ENCODE results near the gene RMND1. TPM values are rescaled to one million over a fixed set of nuclear protein-coding genes. Genes with fewer than 3 reads are reported as not detected.
A peak's percentile ranks its signal among the peaks of the same experiment; 100 is the strongest.

The RMND1 gene
- total and polyA plus RNA-seq, 12 donors: 19.1 to 62.4 (median 26.1) TPM

DNA sequence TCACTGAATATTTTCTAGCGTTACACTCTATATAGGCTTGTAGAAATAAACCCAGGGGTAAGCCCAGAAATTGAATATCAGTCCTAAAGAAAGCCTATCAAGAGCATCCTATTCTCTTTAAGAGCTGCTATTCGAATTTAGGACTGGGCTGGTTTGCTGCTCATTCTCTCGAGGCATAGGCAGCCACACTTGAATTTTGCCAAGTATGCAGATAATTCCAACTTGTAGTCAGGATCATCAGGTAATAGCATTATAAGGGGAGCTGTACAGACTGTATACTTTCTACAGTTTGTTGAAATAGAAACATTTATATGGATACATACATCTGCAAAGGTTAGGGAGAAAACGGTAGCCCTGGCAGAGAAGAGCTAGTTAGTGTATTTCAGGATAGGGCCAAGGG, 58.5 kb downstream of the RMND1 start:
- 48 to 61% (median 53%) methylated on average over 4 of the region's 4 CpGs for WGBS, 4 donors
- Histone ChIP-seq H3K4me1 (replicated peaks in 1 of 2) (peaks cover 42 to 63% of the 10 kb centered on the region in 2 donors), H3K36me3 (replicated peaks in 1 of 2) (no peaks in the 10 kb centered on the region), H3K27ac (peak overlapping the region in 2 of 5 donors; percentile 97 to 99), H3K27me3 (no peaks in the 10 kb centered on the region), H3K4me3 (peak overlapping the region in 1 of 4 donors; percentile 91), H3K9me3 (replicated peaks in 1 of 3) (no peaks in the 10 kb centered on the region)
- intact Hi-C loops (cut with DNase I): no loop called here
- TF ChIP-seq, protein P1, sequence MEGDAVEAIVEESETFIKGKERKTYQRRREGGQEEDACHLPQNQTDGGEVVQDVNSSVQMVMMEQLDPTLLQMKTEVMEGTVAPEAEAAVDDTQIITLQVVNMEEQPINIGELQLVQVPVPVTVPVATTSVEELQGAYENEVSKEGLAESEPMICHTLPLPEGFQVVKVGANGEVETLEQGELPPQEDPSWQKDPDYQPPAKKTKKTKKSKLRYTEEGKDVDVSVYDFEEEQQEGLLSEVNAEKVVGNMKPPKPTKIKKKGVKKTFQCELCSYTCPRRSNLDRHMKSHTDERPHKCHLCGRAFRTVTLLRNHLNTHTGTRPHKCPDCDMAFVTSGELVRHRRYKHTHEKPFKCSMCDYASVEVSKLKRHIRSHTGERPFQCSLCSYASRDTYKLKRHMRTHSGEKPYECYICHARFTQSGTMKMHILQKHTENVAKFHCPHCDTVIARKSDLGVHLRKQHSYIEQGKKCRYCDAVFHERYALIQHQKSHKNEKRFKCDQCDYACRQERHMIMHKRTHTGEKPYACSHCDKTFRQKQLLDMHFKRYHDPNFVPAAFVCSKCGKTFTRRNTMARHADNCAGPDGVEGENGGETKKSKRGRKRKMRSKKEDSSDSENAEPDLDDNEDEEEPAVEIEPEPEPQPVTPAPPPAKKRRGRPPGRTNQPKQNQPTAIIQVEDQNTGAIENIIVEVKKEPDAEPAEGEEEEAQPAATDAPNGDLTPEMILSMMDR (IDR thresholded peaks at IDR 0.05): no peak
- TF ChIP-seq POLR2A (IDR thresholded peaks at IDR 0.05): no peak
- no peak for DNase-seq

DNA sequence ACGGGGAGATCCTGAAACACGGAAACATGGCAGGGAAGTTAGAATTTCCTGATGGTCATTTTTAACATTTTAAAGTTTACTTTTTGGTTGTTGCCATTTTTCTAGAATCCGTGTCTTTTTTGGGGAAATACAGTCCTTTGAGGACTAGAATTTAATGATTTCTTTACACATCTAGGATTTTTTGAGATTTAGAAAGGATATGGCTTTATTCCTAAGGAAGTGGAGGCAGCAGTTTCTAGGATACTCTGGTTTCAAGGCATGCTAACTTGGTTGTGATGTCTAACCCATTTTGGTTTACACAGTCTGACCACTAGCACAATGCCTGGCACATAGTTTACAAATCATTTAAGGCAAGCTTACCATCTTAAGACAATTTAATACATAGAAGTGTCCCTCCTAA, 59.5 kb downstream of the RMND1 start:
- H3K27ac ChIP-seq: peak overlapping the region in 3 of 5 donors; percentile 97 to 100 (median 99)
- intact Hi-C loops (cut with DNase I): no loop called here
- H3K4me1 ChIP-seq (replicated peaks in 1 of 2): peaks cover 42 to 59% of the 10 kb centered on the region in 2 donors
- 2 to 3% (median 2%) methylated on average over 3 of the region's 3 CpGs for WGBS, 4 donors
- H3K9me3 ChIP-seq (replicated peaks in 1 of 3): no peaks in the 10 kb centered on the region
- DNase-seq: no peak
- TF ChIP-seq, protein P1 (IDR thresholded peaks at IDR 0.05): no peak
- TF ChIP-seq POLR2A (IDR thresholded peaks at IDR 0.05): no peak
- peak overlapping the region in 1 of 4 donors; percentile 91 for H3K4me3 ChIP-seq
- no peaks in the 10 kb centered on the region for H3K27me3 ChIP-seq
- H3K36me3 ChIP-seq (replicated peaks in 1 of 2): no peaks in the 10 kb centered on the region

DNA sequence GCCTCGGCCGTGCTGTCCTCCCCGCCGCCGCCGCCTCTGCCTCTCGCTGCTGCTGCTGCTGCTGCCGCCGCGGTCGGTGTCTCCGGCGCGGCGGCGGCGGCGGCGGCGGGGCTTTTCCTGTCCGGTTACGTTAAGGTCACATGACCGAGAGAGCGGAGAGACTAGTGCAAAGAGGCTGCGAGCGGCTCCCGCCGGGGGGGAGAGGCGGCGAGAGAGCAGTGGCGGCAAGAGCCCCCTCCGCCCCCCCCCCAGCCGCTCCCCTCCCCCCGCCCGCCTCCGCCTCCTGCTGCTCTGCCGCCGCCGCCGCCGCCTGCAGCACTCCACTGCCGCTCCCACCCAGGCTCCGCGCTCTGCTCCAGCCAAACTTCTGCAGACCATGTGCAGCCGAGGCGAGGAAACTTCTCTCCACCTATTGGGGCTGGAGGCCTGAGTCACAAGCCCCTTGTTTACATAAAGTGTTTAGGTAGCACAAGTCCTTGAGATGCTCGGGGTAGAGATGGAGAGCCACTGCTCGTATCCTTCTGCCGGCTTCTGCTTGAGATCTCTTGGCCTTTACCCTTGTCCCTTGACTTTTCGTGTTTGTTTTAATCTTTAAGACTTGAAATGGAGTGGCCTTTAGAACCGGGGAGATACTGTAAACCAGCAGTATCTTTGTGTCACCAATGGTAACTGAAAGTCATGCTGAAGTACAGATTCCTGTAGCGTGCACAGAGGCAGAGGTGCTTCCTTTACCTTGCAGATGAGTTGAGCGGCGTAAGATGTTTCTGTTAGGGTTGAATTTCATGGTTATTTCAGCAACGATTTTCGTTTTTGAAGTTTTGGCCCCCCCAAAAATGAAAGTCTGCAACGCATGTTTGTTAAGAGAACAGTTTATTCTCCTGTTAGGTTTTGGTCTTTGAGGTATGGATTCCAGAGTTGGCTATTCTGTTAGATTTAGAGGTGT, 60.2 kb downstream of the RMND1 start, which contains the start of gene ZBTB2:
TSS of gene ZBTB2 (minus strand) at position 89 of the 943 bp plus-strand sequence. CDS start 17,922 bp downstream, outside the sequence.
- peaks cover 42 to 58% of the 10 kb centered on the region in 2 donors for H3K4me1 ChIP-seq (replicated peaks in 1 of 2)
- DNase-seq: peak; percentile 70 to 83 (median 76)
- no peaks in the 10 kb centered on the region for H3K27me3 ChIP-seq
- TF ChIP-seq POLR2A (IDR thresholded peaks at IDR 0.05): peak in 1 of 2 donors; percentile 46
- TF ChIP-seq, protein P1 (IDR thresholded peaks at IDR 0.05): no peak
- WGBS, 4 donors: 0 to 3% (median 1%) methylated on average over 11 to 50 of the region's 57 CpGs
- H3K4me3 ChIP-seq: peak within 1 kb of the TSS; percentile 37 to 91 (median 78)
- H3K27ac ChIP-seq: peak within 1 kb of the TSS; percentile 95 to 100 (median 98)
- H3K9me3 ChIP-seq (replicated peaks in 1 of 3): no peaks in the 10 kb centered on the region
- intact Hi-C loops (cut with DNase I): no loop called here
- no peaks in the 10 kb centered on the region for H3K36me3 ChIP-seq (replicated peaks in 1 of 2)

DNA sequence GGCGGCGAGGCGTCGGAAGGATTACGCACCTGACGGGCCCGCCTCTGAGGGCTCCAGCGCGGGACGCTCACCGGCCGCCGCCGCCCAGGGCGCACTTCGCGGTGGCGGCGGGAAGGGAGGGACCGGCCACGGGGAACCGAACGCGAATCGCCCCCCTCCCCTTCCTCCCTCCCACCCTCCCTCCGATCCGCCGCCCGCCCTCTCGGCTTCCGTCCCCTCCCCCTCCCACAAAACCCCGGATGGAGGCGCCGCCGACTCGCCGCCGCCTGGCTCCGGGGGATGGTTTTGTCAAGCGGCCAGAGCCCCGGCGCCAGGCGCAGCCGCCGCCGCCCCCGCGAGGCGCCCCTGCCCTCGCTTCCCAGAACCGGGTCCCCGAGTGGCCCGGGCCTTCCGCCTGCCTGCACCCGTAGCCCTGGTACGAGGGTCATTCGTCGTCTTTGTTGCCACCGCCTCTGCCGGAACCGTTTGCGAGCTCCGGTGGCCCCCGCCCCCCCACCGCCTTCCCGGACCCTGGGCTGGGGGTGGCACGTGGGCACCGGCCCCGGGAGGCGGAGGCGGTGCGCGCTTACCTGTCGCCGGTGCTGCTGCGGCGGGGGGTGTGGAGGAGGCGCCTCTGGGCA, 61.0 kb downstream of the RMND1 start:
- TF ChIP-seq, protein P1 (IDR thresholded peaks at IDR 0.05): no peak
- TF ChIP-seq POLR2A (IDR thresholded peaks at IDR 0.05): no peak
- Histone ChIP-seq H3K4me1 (replicated peaks in 1 of 2) (peaks cover 36 to 50% of the 10 kb centered on the region in 2 donors), H3K4me3 (peak overlapping the region; percentile 37 to 91 (median 78)), H3K9me3 (replicated peaks in 1 of 3) (no peaks in the 10 kb centered on the region), H3K27ac (peak overlapping the region; percentile 95 to 100 (median 98)), H3K36me3 (replicated peaks in 1 of 2) (no peaks in the 10 kb centered on the region), H3K27me3 (no peaks in the 10 kb centered on the region)
- WGBS, 4 donors: 0% methylated on average over 55 to 71 of the region's 78 CpGs; no CpG with 5 or more reads in 2 of the 4 donors
- intact Hi-C loops (cut with DNase I): no loop called here
- DNase-seq: peak; percentile 76 to 86 (median 83)

Measured in adrenal gland (tissue), 12 donors.